ENCODE results near the gene SPECC1.
A peak's percentile ranks its signal among the peaks of the same experiment; 100 is the strongest.
"Not testable (repeated sequence)": the region's sequence is repeated elsewhere in the genome, so short reads cannot be mapped to it uniquely, and the experiment has no call there.

SPECC1 gene, protein sequence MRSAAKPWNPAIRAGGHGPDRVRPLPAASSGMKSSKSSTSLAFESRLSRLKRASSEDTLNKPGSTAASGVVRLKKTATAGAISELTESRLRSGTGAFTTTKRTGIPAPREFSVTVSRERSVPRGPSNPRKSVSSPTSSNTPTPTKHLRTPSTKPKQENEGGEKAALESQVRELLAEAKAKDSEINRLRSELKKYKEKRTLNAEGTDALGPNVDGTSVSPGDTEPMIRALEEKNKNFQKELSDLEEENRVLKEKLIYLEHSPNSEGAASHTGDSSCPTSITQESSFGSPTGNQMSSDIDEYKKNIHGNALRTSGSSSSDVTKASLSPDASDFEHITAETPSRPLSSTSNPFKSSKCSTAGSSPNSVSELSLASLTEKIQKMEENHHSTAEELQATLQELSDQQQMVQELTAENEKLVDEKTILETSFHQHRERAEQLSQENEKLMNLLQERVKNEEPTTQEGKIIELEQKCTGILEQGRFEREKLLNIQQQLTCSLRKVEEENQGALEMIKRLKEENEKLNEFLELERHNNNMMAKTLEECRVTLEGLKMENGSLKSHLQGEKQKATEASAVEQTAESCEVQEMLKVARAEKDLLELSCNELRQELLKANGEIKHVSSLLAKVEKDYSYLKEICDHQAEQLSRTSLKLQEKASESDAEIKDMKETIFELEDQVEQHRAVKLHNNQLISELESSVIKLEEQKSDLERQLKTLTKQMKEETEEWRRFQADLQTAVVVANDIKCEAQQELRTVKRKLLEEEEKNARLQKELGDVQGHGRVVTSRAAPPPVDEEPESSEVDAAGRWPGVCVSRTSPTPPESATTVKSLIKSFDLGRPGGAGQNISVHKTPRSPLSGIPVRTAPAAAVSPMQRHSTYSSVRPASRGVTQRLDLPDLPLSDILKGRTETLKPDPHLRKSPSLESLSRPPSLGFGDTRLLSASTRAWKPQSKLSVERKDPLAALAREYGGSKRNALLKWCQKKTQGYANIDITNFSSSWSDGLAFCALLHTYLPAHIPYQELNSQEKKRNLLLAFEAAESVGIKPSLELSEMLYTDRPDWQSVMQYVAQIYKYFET

DNA sequence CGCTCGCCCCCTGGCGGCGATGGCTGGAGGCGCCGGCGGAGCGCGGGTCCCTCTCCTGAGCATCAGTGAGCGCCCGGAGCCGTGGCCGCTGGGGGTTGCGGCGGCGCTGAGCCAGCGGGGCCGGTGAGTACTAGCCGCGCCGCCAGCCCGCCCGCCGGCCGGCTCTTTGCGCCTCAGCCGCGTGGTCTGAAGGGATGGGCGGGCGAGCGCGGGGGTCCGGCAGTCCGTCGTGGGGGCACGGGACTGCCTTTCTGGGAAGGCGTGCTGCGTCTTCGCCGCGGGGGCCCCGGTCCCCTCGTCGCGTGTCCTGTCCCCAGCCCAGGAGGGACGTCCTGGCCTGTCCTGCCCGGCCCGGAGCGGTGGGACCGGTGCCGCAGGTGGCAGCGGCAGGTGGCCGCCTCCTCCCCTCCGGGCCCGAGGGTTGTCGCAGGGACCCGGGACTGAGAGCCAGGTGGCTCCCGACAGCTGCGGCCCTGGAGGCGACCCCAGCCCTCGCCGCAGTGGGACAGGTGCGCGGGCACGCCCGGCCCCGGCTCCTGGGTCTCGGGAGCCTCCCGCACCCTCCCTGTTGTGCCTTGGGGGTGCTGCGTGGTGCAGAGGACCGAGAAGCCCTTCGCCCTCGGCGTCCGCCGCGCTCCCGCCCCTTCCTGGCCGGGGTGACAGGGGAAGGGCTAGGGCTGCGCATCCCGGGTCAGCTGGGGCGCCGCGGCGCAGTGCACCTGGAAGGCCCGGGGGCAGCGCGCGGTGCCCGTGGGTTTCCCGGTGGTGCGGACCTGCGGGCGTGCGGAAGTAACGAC lies at the start of gene SPECC1:
Gene SPECC1, plus strand, starts transcription at position 58 of the 797 bp plus-strand sequence. CDS start 87,293 bp downstream, outside the sequence.
- DNase-seq (ENCODE audit: low read depth), result no peak

DNA sequence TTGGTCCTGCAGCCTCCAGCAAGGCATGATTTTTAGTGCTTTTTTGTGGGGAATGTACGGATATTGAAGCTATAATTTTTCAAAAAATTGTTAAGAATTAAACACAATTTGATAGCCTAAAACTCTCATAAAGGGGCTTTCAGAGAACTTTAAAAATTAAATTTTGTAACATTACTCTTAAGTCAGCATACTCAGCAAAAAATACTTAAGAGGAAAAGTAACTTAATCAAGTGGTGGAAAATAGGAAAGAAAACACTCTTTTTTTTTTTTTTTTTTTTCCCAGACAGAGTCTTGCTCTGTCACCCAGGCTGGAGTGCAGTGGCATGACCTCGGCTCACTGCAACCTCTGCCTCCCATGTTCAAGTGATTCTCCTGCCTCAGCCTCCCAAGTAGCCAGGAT lies 46.2 kb upstream of the SPECC1 start:
- DNase-seq (ENCODE audit: low read depth), result not testable (repeated sequence)

DNA sequence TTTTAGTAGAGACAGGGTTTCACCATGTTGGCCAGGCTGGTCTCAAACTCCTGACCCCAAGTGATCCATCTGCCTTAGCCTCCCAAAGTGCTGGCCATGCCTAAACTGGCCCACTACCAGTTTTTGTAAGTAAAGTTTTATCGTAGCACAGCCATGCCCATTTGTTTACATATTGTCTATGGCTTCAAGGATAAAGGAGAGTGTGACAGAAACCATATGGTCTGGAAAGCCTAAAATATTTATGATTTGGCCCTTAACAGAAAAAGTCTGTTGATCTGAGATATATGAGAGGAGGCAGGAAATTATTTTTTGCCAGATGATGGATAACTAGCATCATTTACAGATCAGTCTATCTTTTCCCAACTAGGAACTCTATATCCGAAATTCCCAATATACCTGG lies 36.0 kb upstream of the SPECC1 start:
- no peak for DNase-seq (ENCODE audit: low read depth)

DNA sequence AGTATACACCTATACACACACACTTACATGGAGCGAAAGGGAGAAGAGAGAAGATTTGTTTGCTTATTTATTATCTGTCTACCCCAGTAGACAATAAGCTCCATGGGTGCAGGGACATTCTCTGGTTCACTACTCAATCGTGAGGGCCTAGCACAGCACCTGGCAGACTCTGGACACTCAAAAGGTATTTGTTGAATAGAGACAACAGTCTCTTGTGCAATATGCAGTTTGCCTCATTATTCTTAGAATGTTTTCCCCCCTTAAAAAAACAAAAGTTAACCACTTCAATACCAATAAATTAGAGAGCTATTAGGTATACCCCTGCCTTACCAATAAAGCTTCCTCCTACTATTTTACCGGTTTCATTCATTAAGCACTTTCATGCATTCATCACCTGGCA lies 33.6 kb upstream of the SPECC1 start:
- no peak for DNase-seq (ENCODE audit: low read depth)

DNA sequence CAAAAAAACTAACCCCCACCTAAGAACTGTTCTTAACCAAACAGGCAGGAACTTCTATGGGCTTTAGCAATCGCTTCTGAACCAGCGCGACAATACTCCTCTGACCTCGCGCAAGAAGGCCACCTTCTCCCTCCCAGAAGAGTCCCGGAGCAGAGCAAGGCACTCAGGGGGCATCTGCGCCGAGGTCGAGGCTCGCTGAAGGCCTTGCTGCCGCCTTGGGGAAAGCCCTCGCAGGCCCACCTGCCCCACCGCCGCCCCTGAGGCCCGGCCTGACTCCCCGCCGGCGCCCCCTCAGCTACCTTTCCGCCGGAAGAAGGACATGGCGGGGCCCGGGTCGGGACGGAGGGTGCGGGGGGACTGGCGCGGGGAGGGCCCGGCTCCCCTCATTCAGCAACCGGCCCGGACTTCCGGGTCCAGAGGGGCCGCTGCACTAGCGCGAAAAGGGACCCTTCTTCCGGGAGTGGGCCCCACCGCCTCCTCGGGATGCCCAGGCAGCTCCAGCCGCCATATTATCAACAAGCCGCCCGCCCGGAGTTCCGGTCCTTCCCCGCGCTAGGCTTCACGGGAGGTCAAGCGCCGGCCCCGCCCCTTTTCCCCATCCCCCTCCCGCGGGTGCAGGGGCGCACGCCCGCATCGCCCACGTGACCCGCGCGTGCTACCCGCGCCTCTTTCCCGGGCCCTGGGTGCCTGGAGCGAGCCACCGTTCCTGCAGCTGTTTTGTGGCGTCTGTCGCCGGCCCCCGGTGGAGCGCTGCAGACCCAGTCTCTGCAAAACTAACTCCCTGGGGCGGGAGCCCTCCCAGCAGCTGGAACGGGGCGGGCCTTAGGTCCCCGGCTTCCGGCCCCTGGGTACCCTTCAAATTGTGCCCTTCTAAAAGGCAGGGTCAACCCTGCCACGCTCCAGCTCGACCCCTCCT lies 31.6 kb upstream of the SPECC1 start, which contains the start of gene AKAP10:
Gene AKAP10, minus strand, starts transcription at position 536 of the 916 bp plus-strand sequence. Its CDS starts 149 bp downstream, at position 387.
- peak; percentile 56 for DNase-seq (ENCODE audit: low read depth)

DNA sequence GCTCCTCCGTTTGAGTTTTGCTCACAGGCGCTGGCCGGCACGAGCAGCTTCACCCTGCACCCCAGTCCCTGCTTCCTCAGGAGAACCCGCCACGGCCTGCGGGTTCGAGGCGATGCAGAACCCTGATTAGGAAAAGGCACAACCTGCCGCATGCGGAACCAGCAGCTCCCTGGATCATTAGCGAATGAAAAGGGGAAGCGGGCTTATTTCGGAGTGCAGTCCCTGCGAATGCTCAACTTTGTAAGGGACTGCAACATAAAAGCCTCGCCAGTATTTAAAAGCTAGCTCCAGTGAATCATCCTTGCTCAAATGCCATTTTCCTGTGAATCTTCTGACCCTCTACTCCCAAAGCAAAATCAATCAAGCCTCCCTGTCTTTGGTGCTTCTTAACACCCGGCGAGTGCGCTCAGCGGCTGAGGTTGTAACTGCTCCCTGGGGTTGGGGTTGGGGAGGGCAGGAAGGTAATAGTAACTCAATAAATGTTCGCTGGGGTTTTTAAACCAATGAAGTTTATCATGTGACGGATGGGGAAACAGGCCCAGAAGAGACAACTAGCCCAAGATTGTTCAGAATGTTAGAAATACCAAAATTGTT lies 30.9 kb upstream of the SPECC1 start:
- no peak for DNase-seq (ENCODE audit: low read depth)

DNA sequence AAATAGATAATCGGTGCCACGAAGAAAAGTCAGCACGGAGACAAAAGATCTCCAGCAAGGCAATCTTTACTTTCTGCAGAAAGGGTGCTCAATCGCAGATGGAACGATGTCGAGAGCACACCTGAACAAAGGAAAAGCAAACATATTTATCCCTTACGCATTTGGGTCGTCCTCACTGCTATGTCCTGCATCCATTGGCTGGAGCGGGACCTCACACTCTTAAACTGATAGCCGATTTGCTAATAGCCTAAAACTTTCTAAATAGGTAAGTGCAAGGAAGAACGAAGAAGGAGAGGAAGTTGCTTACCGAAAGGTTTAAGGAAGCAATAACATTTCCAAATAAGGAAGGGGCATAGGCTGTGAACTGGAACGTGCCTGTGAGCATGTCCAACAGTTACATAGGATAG lies 30.4 kb upstream of the SPECC1 start:
- no peak for DNase-seq (ENCODE audit: low read depth)

DNA sequence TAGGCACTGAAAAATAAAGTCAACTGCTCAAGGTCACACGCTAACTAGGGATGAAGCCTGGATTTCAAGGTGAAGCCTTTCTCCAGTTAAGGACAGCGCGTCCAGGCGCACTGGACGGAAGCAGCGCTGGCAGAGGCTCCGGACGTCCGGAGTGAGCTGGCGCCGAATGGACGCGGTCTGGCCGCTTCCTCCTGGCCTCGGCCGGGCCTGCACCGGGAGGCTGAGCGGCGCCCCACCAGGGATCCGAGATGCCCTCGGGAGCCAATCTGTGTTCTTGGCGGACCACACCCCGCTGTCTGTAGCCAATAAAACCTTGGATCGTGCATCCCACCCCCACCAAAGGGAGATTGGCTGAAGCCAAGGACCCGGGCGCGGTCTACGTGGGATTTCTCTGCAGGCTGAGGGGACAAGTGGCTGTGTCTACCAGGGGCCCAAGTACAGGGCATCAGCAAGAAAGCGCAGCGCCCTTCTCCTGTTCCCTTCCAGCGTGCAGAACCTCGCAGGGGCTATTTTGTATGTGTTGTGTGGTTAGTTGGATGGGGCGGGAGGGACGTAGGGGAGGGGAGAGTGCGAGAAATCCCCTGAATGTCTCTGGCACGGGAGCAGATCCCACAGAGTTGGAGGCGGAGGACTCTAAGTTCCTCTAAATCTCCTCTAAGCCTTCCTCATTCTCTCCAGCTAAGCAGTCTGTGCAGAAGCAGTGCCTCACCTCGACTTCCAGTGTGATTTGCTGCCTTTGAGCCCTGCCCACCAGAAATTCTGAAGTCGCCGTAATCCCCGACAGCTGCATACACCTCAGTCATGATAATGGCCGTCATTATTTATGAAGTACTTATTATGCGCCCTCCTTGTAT lies 29.0 kb upstream of the SPECC1 start:
- no peak for DNase-seq (ENCODE audit: low read depth)

DNA sequence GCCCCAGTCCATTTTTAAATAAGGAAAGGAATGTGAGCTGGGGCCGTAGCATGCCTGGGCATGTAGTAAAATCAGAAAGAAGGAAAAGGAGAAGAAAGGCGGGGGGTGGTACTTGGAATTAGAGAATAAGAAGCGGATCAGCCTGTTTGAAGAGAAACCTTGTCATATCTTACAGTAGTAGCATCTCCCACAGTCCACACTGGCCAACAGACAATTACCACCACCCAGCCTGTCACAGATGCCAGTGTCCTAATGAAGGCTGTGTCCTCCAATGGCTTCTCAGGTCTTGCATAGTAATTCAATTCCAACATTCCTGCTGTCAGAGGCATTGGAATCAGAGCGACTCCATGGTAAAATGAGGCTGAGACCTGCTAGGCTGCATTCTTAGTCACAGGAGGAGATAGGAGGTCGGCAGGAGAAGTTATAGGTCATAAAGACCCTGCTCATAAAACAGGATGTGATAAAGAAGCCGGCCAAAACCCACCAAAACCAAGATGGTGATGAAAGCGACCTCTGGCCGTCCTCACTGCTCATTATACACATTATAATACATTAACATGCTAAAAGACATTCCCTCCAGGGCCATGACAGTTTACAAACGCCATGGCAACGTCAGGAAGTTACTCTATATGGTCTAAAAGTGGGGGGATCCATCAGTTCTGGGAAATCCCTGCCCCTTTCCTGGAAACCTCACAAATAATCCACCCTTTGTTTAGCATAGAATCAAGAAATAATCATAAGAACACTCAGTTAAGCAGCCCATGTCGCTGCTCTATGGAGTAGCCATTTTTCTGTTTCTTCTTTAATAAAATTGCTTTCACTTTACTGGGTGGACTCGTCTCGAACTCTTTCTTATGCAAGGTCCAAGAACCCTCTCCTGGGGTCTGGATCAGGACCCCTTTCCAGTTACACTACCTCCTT lies 22.0 kb upstream of the SPECC1 start:
- no peak for DNase-seq (ENCODE audit: low read depth)

DNA sequence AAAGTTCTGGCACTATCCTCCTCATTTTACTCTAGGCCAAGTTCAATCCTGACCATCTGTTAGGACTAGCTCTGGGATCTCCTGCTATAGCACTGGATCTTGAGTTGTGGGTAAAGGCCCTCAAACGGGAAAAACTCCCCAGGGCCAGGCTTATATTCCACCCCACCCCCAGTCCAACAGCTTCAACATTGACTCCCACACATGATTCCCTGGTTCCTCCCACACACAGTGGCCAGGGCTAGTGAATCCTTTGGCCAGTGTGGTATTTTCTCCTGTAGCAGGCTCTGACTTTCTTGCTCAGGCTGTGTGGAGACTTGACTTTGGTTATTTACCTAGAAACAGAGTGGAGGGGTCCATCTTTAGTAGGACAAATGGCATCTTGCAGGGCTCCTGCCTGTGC lies 21.3 kb upstream of the SPECC1 start:
- no peak for DNase-seq (ENCODE audit: low read depth)

DNA sequence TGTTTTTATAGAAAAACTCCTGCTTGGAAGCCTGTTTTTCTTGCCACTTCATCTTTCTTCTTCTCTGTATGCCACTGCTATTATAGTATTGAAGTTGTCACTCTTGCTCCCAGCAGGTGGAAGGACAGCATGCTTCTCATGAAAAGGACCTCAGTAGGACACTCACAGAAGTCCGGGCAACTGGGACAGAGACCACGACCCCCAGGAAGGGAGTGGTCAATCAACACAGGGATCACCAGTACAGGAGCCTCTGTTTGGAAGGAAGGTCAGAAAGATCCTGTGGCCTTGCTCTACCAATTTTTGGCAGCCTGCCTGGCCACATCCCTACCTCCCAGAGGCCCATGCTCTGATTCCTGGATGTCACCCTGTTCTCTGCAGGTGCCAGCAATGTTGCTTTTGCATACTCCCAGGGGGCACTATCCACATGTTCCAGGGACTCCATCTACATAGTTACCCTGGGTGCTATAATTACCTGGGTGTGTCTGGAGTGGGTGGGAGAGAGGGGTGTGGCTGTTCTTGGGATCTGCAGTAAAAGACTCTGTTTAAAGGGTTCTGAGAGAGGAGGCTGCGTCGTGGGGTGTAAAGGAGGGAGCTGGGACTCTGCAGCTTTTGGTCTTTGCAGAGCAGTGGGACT lies 17.8 kb upstream of the SPECC1 start:
- no peak for DNase-seq (ENCODE audit: low read depth)

DNA sequence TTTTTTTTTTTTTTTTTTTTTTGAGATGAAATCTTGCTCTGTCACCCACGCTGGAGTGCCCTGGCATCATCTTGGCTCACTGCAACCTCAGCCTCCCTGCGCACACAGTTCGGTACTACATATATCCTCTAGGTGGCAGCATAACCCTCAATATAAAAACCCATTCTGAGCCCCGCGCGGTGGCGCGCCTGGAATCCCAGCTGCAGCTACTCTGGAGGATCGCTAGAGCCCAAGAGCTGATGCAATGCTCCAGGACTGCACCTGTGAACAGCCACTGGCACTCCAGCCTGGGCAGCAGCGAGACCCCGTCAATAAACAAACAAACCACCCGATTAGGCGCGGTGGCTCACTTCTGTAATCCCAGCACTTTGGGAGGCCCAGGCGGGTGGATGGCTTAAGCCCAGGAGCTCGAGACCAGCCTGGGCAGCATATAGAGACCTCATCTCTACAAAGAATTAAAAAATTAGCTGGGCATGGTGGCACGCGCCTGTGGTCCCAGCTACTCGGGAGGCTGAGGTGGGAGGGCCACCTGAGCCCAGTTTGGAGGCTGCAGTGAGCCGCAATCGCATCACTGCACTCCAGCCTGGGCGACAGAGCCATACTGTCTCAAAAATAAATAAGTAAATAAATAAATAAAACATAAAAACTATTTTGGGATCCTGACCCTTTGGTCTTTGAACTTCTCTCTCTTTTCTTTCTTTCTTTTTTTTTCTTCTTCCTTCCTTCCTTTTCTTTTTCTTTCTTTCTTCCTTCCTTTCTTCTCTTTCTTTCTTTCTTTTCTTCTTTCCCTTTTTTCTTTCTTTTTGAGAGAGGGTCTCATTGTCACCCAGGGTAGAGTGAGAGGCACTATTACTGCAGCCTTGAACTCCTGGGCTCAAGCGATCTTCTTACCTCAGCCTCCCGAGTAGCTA lies 16.1 kb upstream of the SPECC1 start:
- peak; percentile 68 for DNase-seq (ENCODE audit: low read depth)

DNA sequence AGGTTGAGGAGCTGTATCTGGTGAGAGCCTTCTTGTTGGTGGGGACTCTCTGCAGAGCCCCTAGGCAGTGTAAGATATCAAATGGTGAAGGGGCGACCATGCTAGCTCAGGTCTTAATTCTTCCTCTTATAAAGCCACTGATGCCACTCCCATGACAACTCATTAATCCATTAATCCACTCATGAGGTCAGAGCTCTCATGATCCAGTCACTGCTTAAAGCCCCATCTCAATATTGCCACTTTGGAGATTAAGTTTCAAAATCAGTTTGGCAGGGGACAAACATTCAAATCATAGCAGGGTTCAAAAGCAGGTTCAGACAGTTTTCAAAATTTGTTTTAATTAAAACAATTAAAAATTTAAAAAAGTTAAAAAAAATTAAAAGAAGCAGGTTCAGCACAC lies 13.1 kb upstream of the SPECC1 start:
- no peak for DNase-seq (ENCODE audit: low read depth)

DNA sequence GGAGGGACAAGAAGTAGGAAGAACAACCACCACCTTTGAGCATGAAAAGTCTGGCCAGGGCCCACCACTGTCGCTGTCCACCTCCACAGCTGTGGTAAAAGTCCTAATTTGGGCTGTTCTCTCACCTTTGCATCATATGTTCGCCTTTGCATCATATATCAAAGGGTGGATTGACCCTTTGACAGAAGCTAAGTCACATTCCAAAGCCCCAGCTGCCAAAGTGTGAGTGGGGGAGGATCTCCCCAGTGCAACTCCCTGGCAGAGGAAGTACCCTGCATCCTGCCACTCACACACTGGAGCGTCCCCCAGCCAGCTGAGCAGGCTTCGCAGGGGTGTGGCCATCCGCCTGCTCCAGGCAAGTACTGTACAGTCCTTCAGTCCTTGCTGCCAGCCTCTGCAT lies 12.7 kb upstream of the SPECC1 start:
- no peak for DNase-seq (ENCODE audit: low read depth)

DNA sequence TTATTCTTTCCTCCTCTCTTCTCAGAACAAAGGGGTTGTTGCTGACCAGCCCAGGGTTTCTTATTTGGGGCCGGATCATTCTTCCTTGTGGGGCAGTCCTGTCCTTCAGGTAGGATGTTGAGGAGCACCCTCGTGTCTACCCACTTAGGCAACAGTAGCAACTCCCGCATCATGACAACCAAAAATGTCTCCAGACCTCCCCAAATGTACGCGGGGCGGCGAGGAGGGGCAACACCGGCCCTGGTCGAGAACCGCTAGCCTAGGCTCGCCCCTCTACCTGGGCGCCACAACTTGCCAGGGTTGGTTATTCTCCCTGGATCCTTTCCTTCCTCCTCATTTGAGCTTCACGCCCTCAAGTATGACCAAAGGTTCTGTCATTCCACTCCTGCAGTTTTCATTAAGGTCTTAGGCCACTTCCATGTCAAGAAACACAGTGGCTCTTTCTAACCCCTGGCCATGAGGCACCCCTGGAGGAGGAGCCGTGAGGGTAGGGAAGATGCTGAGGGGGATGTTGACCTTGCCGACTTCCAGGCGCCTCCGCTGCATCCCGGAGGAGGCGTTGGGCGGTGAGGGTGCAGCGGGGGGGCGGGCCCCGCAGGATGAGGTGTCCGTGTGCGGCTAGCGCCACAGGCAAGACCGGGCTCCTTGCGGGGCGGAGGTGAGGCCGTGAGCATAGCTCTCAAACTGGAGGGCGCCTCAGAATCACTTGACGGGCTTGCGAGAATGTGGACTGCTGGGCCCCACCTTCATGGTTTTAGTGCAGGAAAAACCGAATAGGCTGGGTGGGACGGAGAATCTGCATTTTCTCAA lies 712 bp upstream of the SPECC1 start:
- no peak for DNase-seq (ENCODE audit: low read depth)

DNA sequence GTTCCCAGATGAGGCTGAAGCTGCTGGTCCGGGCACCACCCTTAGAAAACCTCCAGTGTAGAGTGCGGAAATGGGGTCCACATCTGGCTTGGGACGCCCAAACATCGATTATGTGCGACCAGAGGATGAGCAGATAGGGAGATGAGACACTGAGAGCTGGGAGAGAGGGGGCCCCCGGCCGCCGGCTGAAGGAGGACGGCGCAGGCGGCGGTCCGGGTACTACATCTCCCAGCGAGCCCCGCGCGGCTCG lies 182 bp upstream of the SPECC1 start:
- no peak for DNase-seq (ENCODE audit: low read depth)
